OCI-LY7 (cell line): ENCODE data around the gene EYA3. TPM values are rescaled to one million over a fixed set of nuclear protein-coding genes. Genes with fewer than 3 reads are reported as not detected.

Source experiments
- BruUV-seq: library from RNA; stranded (reverse); fragments of 400-500 nt; replicated peaks from 2 replicates; lab custom pipeline; 2021; lab: Mats Ljungman, UMichigan
- CTCF ChIA-PET: fragments of 300-600 bp; sonication (Branson Sonifier 250); formaldehyde crosslinking; loops from one replicate; lab custom pipeline; 2022; ENCODE audit warnings: antibody characterized with exemption; ENCODE audit not compliant: unreplicated experiment; lab: Charles Lee
- POLR2A ChIA-PET: fragments of 300-600 bp; sonication (Branson Sonifier 250); formaldehyde crosslinking; loops from one replicate; lab custom pipeline; 2022; ENCODE audit warnings: antibody characterized with exemption; lab: Charles Lee
- DNase-seq: peaks from one replicate; pipeline ENCODE4 v3.0.0-alpha.2; 2015; ENCODE audit warnings: low spot score
- H2AFZ ChIP-seq: fragments of 200-600 bp; sonication (generic), shearing (Covaris generic); 2 replicates; pipeline ENCODE4 v1.6.1; 2014; ENCODE audit warnings: mild to moderate bottlenecking, antibody characterized with exemption, low read length, moderate library complexity
- H3K27ac ChIP-seq: fragments of 200-600 bp; sonication (generic); 2 replicates; pipeline ENCODE4 v1.5.1; 2014; ENCODE audit warnings: mixed run types, low read depth, mild to moderate bottlenecking, moderate library complexity, low read length, inconsistent platforms; ENCODE audit not compliant: poor library complexity, severe bottlenecking
- H3K36me3 ChIP-seq: fragments of 200-600 bp; sonication (generic); 2 replicates; pipeline ENCODE4 v1.6.1; 2014; ENCODE audit warnings: mild to moderate bottlenecking, antibody characterized with exemption, low read length, moderate library complexity, mixed read lengths; ENCODE audit not compliant: insufficient read depth
- H3K4me1 ChIP-seq: fragments of 200-600 bp; sonication (generic); 2 replicates; pipeline ENCODE4 v1.5.1; 2014; ENCODE audit warnings: mild to moderate bottlenecking, low read length; ENCODE audit not compliant: insufficient read depth, poor library complexity, severe bottlenecking
- H3K4me2 ChIP-seq: fragments of 200-600 bp; sonication (generic); 2 replicates; pipeline ENCODE4 v1.6.1; 2014; ENCODE audit warnings: mild to moderate bottlenecking, low read length
- H3K4me3 ChIP-seq: fragments of 200-600 bp; sonication (generic); 2 replicates; pipeline ENCODE4 v1.5.1; 2014; ENCODE audit warnings: mild to moderate bottlenecking, low read depth, low read length; ENCODE audit not compliant: poor library complexity, severe bottlenecking
- H3K79me2 ChIP-seq: fragments of 200-600 bp; sonication (generic); 2 replicates; pipeline ENCODE4 v1.6.1; 2016; ENCODE audit warnings: low read depth, mild to moderate bottlenecking, low read length, moderate library complexity, mixed read lengths; ENCODE audit not compliant: insufficient read depth
- H3K9me2 ChIP-seq: fragments of 200-600 bp; sonication (generic); 2 replicates; pipeline ENCODE4 v1.6.1; 2016; ENCODE audit warnings: mild to moderate bottlenecking, low read length, mixed read lengths; ENCODE audit not compliant: insufficient read depth
- H3K9me3 ChIP-seq: fragments of 200-600 bp; sonication (generic); 2 replicates; pipeline ENCODE4 v1.6.1; 2014; ENCODE audit warnings: mild to moderate bottlenecking, mixed run types, low read length, mixed read lengths
- H4K20me1 ChIP-seq: fragments of 200-600 bp; sonication (generic); 2 replicates; pipeline ENCODE4 v1.6.1; 2014; ENCODE audit warnings: mild to moderate bottlenecking, antibody characterized with exemption, low read length, moderate library complexity, mixed read lengths; ENCODE audit not compliant: insufficient read depth
- EZH2phosphoT487 ChIP-seq: fragments of 200-600 bp; sonication (generic); IDR thresholded peaks from 2 replicates; pipeline ENCODE4 v1.6.1; 2018; ENCODE audit warnings: low read depth, borderline replicate concordance, mild to moderate bottlenecking, mixed run types, antibody characterized with exemption, low read length, moderate library complexity, mixed read lengths
- intact Hi-C: fragments of 100-400 bp; cut with micrococcal nuclease; formaldehyde crosslinking; loops from one replicate; pipeline ENCODE4 v1.10.0; 2022; ENCODE audit not compliant: unreplicated experiment
- total RNA-seq, 2 experiments: library from RNA; depleted of rRNA in 1 of 2; stranded (reverse); fragments of >200 nt in 1 of 2; shearing (Covaris generic) in 1 of 2; gene quantifications; 2 replicates each; pipeline ENCODE4 v1.2.3, GENCODE V29; 2014 to 2022
- TF ChIP-seq, protein P1 (sequence below): fragments of 200-600 bp; sonication (generic); conservative IDR thresholded peaks from 2 replicates; pipeline ENCODE4 v1.5.1; 2014; ENCODE audit warnings: mild to moderate bottlenecking, antibody characterized with exemption, low read length, moderate library complexity, mixed read lengths

The EYA3 gene
- total RNA-seq, 2 experiments from 2014 or later: 29.0 to 114 TPM

- no TSS peak for BruUV-seq
- intact Hi-C loops: no loop called here
- Histone ChIP-seq H4K20me1 (no peaks in the 10 kb centered on the region), H3K27ac (peak overlapping the region; percentile 88), H3K4me2 (peak overlapping the region; percentile 74), H3K36me3 (peaks cover 24% of the 10 kb centered on the region), H3K4me3 (peak overlapping the region; percentile 63), H2AFZ (no peak overlapping the region), H3K4me1 (peaks cover 81% of the 10 kb centered on the region), H3K79me2 (peaks cover 100% of the 10 kb centered on the region), H3K9me3 (peaks cover 6% of the 10 kb centered on the region), H3K9me2 (no peaks in the 10 kb centered on the region)
- TF ChIP-seq, protein P1, sequence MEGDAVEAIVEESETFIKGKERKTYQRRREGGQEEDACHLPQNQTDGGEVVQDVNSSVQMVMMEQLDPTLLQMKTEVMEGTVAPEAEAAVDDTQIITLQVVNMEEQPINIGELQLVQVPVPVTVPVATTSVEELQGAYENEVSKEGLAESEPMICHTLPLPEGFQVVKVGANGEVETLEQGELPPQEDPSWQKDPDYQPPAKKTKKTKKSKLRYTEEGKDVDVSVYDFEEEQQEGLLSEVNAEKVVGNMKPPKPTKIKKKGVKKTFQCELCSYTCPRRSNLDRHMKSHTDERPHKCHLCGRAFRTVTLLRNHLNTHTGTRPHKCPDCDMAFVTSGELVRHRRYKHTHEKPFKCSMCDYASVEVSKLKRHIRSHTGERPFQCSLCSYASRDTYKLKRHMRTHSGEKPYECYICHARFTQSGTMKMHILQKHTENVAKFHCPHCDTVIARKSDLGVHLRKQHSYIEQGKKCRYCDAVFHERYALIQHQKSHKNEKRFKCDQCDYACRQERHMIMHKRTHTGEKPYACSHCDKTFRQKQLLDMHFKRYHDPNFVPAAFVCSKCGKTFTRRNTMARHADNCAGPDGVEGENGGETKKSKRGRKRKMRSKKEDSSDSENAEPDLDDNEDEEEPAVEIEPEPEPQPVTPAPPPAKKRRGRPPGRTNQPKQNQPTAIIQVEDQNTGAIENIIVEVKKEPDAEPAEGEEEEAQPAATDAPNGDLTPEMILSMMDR: no peak
- TF ChIP-seq EZH2phosphoT487: no peak
- POLR2A ChIA-PET: interaction anchor here (0.7 to 9.5 kb wide), 4 partner anchors 12 to 334 kb away, joined by 3 to 138 read pairs (median 8); partner anchors contain the start of gene EYA3
- DNase-seq: peak; percentile 44
- CTCF ChIA-PET: no interaction called here
Measured at GRCh38 chr1:28064064-28064463, 24.3 kb downstream of the EYA3 start.

DNA sequence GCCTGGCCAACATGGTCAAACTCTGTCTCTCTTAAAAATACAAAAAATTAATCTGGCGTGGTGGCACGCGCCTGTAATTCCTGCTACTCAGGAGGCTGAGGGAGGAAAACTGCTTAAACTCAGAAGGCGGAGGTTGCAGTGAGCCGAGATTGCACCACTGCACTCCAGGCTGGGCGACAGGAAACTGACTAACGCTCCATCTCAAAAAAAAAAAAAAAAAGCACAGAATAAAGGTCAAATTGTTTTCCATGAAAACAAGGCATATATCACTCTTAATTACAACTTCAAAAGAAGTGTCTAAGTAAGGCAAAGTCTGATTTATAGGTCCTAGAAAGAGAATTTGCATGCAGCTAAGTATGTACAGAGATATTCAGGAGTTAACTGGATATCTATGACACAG is 25.6 kb downstream of the EYA3 start:
- ChIA-PET CTCF (no interaction called here), POLR2A (interaction anchor here (0.7 to 3.2 kb wide), 5 partner anchors 13 to 446 kb away, joined by 3 to 11 read pairs (median 4); partner anchors contain the start of gene EYA3)
- BruUV-seq: no TSS peak
- Histone ChIP-seq H3K4me3 (no peak overlapping the region), H2AFZ (no peak overlapping the region), H3K36me3 (peaks cover 24% of the 10 kb centered on the region), H3K9me2 (no peaks in the 10 kb centered on the region), H3K4me1 (peaks cover 81% of the 10 kb centered on the region), H3K4me2 (no peak overlapping the region), H3K79me2 (peaks cover 100% of the 10 kb centered on the region), H3K9me3 (peaks cover 6% of the 10 kb centered on the region), H3K27ac (no peak overlapping the region), H4K20me1 (no peaks in the 10 kb centered on the region)
- DNase-seq: no peak
- TF ChIP-seq, protein P1: no peak
- TF ChIP-seq EZH2phosphoT487: no peak
- intact Hi-C loops: no loop called here
